ENCODE data around the gene SVOP.
"Not testable (repeated sequence)": the region's sequence is repeated elsewhere in the genome, so short reads cannot be mapped to it uniquely, and the experiment has no call there.

The SVOP gene

GRCh38 chr12:108884116-108885012 is 136.5 kb downstream of the SVOP start:
- DNase-seq (ENCODE audit: low read depth), result peak; percentile 42

- no peak for DNase-seq (ENCODE audit: low read depth)
These were observed 138.9 kb downstream of the SVOP start for GRCh38 chr12:108881953-108882352.

- no peak for DNase-seq (ENCODE audit: low read depth)
These were observed 141.1 kb downstream of the SVOP start, which contains the start of gene DAO for GRCh38 chr12:108879615-108880254. DAO (plus strand) TSS chr12:108880092; CDS start chr12:108885007, 4,915 bp downstream.

- no peak for DNase-seq (ENCODE audit: low read depth)
These were observed 144.3 kb downstream of the SVOP start for GRCh38 chr12:108876550-108876949.

- DNase-seq (ENCODE audit: low read depth), result no peak
These were observed 145.0 kb downstream of the SVOP start for GRCh38 chr12:108875682-108876361.

- DNase-seq (ENCODE audit: low read depth), result no peak
These were observed 145.6 kb downstream of the SVOP start for GRCh38 chr12:108875280-108875679.

- DNase-seq (ENCODE audit: low read depth), result no peak
These were observed 152.1 kb downstream of the SVOP start for GRCh38 chr12:108868781-108869180.

- DNase-seq (ENCODE audit: low read depth), result not testable (repeated sequence)
These were observed 154.8 kb downstream of the SVOP start for GRCh38 chr12:108866083-108866482.

- no peak for DNase-seq (ENCODE audit: low read depth)
These were observed 155.7 kb downstream of the SVOP start for GRCh38 chr12:108865169-108865568.

- DNase-seq (ENCODE audit: low read depth), result no peak
These were observed 158.3 kb downstream of the SVOP start for GRCh38 chr12:108862588-108862959.

GRCh38 chr12:108861878-108862587 is 158.8 kb downstream of the SVOP start:
- no peak for DNase-seq (ENCODE audit: low read depth)

- no peak for DNase-seq (ENCODE audit: low read depth)
These were observed 160.4 kb downstream of the SVOP start for GRCh38 chr12:108860443-108860842.

- no peak for DNase-seq (ENCODE audit: low read depth)
These were observed 161.0 kb downstream of the SVOP start for GRCh38 chr12:108859923-108860291.

GRCh38 chr12:108859141-108859922 is 161.5 kb downstream of the SVOP start:
- not testable (repeated sequence) for DNase-seq (ENCODE audit: low read depth)

- no peak for DNase-seq (ENCODE audit: low read depth)
These were observed 162.4 kb downstream of the SVOP start for GRCh38 chr12:108858311-108859074.
